ENCODE results near the gene CCDC170. TPM values are rescaled to one million over a fixed set of nuclear protein-coding genes. Genes with fewer than 3 reads are reported as not detected.

The CCDC170 gene
- total and polyA plus RNA-seq, 2 of the 8 experiments (the other 6 are each of a cell fraction or from before 2014, with no cell fraction given) = 0.06 to 0.09 TPM

GRCh38 chr6:151493161-151493803, 535 bp upstream of the CCDC170 start:
- no peak overlapping the region for H3K23ac ChIP-seq (ENCODE audit: insufficient read length)
- peaks cover 0 to 29% (median 18%) of the 10 kb centered on the region in 4 experiments; a peak in 5 of 7 replicates for H3K27me3 ChIP-seq (replicated peaks in 1 of 4; ENCODE audit: control insufficient read depth in 3 of 4, extremely low read depth in 1 of 4, insufficient read depth in 3 of 4, low read length in 3 of 4)
- H2BK20ac ChIP-seq (ENCODE audit: low read length) = no peak overlapping the region
- H3K79me2 ChIP-seq (ENCODE audit: control insufficient read depth in 1 of 2, insufficient read depth in 2 of 2, low read length in 2 of 2) = no peaks in the 10 kb centered on the region
- H3K9me3 ChIP-seq (ENCODE audit: insufficient read depth in 2 of 2, low read depth in 1 of 2, low read length in 1 of 2) = no peaks in the 10 kb centered on the region
- H3K18ac ChIP-seq (ENCODE audit: extremely low read depth, low read length) = no peak overlapping the region
- POLR2A ChIA-PET (ENCODE audit: partially characterized antibody) = no interaction called here
- H3K27ac ChIP-seq (ENCODE audit: low read depth, low read length) = no peak overlapping the region
- no peak overlapping the region for H2BK120ac ChIP-seq (replicated peaks; ENCODE audit: low read depth, low read length)
- no peak overlapping the region for H2BK5ac ChIP-seq (ENCODE audit: low read depth, low read length)
- H2BK15ac ChIP-seq (ENCODE audit: low read length) = no peak overlapping the region
- H3K4ac ChIP-seq (replicated peaks; ENCODE audit: insufficient read length, low read depth, low read length) = no peak overlapping the region
- no peak overlapping the region for H3K14ac ChIP-seq (ENCODE audit: insufficient read length)
- no peak overlapping the region for H2AK5ac ChIP-seq (ENCODE audit: low read depth, low read length)
- H3K56ac ChIP-seq (replicated peaks; ENCODE audit: insufficient read length, low read depth, low read length) = no peak overlapping the region
- H3K36me3 ChIP-seq (ENCODE audit: control insufficient read depth in 2 of 4, insufficient read depth in 4 of 4, low read length in 3 of 4) = no peaks in the 10 kb centered on the region
- no peak overlapping the region; the same call in 1 of the 2 replicates for H4K8ac ChIP-seq (ENCODE audit: extremely low read depth, insufficient read depth, low read length)
- H3K23me2 ChIP-seq (ENCODE audit: low read depth, low read length) = peaks cover 10% of the 10 kb centered on the region
- no peaks in the 10 kb centered on the region for H3K79me1 ChIP-seq (ENCODE audit: low read depth, low read length)
- peak overlapping the region; percentile 49 to 91 (median 60) for H3K4me3 ChIP-seq (ENCODE audit: extremely low read depth in 1 of 4, insufficient read depth in 2 of 4, low read depth in 3 of 4, low read length in 4 of 4)
- CTCF ChIA-PET (ENCODE audit: partially characterized antibody) = no interaction called here
- H3K4me1 ChIP-seq (replicated peaks in 1 of 4; ENCODE audit: control insufficient read depth in 3 of 4, insufficient read depth in 4 of 4, low read length in 3 of 4) = peaks cover 0 to 5% (median 4%) of the 10 kb centered on the region in 4 experiments; a peak in 5 of 7 replicates
- no peak overlapping the region for H4K91ac ChIP-seq (replicated peaks; ENCODE audit: insufficient read length, low read length)
- peak overlapping the region; percentile 74 to 99 for H3K4me2 ChIP-seq (ENCODE audit: insufficient read depth in 1 of 2, low read depth in 2 of 2, low read length in 2 of 2)
- no peaks in the 10 kb centered on the region for H4K20me1 ChIP-seq (replicated peaks in 1 of 2; ENCODE audit: control insufficient read depth in 1 of 2, insufficient read depth in 2 of 2, low read length in 2 of 2)
- H4K5ac ChIP-seq (ENCODE audit: insufficient read length, low read depth, low read length) = no peak overlapping the region
- H2AFZ ChIP-seq (ENCODE audit: low read length) = peak overlapping the region; percentile 87; the same call in 1 of the 2 replicates
- no peak for FAIRE-seq
- no peak for DNase-seq (ENCODE audit: low read depth in 1 of 2, low spot score in 2 of 2)
- no peak overlapping the region for H2BK12ac ChIP-seq (ENCODE audit: low read depth, low read length)
- 59% methylated on average over 16 of the region's 16 CpGs; no CpG with 5 or more reads in 1 of the 2 experiments for WGBS, 2 experiments (ENCODE audit: extremely low coverage in 1 of 2, insufficient coverage in 1 of 2, insufficient read length in 1 of 2, insufficient replicate concordance in 2 of 2, low coverage in 1 of 2, low lambda C conversion rate in 2 of 2, missing lambda C conversion rate in 1 of 2)
- peak overlapping the region in 1 of 4 experiments; percentile 27; a peak in 1 of 7 replicates for H3K9ac ChIP-seq (replicated peaks in 1 of 4; ENCODE audit: extremely low read depth in 1 of 4, low read depth in 3 of 4, low read length in 3 of 4)
- TF ChIP-seq TAF7 (optimal IDR thresholded peaks at IDR 0.05; ENCODE audit: borderline replicate concordance, low read depth, low read length) (no peak), YY1 (IDR thresholded peaks at IDR 0.05; ENCODE audit: low read depth, low read length) (no peak), SRF (IDR thresholded peaks at IDR 0.05; ENCODE audit: low read depth, low read length) (no peak), SP1 (IDR thresholded peaks at IDR 0.05; ENCODE audit: low read depth, low read length) (no peak), JUN (IDR thresholded peaks at IDR 0.05; ENCODE audit: low read depth, low read length) (no peak), CTCF (IDR thresholded peaks at IDR 0.05; ENCODE audit: control extremely low read depth in 1 of 3, insufficient read depth in 1 of 3, low read depth in 1 of 3, low read length in 3 of 3) (no peak), POLR2AphosphoS5 (IDR thresholded peaks at IDR 0.05; ENCODE audit: low read depth, low read length) (no peak), USF2 (IDR thresholded peaks at IDR 0.05; ENCODE audit: low read length) (no peak), HDAC6 (IDR thresholded peaks at IDR 0.05; ENCODE audit: low read depth, low read length) (no peak), BCL11A (IDR thresholded peaks at IDR 0.05; ENCODE audit: low read depth in 2 of 2, low read length in 2 of 2) (no peak)
